ENCODE results near the gene P3H1.

P3H1 gene

DNA sequence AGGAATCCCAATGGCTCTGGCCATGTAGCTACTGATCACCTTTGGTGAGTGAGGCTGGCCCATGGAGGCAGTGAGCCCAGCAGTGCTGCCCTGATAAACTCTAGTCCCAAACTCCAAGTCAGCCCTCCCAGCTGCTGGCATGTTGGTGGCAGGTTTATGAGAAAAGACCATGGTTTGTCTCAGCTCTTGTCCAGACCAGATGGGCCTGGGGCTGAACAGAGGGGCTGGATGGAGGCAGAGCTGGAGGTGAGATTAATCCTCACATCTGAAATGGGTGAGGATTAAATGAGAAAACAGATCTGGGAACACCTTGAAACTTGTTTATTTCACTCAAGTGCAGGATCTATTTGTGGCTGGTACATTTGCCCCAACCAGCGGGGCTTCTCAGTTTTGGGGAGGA is 21.2 kb upstream of the P3H1 start:
- no peak overlapping the region for H3K4me3 ChIP-seq (ENCODE audit: low read depth, low read length)
- H3K9ac ChIP-seq (ENCODE audit: low read length), result no peak overlapping the region
- no peaks in the 10 kb centered on the region for H3K27me3 ChIP-seq (ENCODE audit: control insufficient read depth, insufficient read depth, low read length)
- H3K4me1 ChIP-seq (ENCODE audit: control insufficient read depth, insufficient read depth, low read length), result no peaks in the 10 kb centered on the region
- no peaks in the 10 kb centered on the region for H3K9me3 ChIP-seq (ENCODE audit: control insufficient read depth, insufficient read depth, low read depth, low read length)
- H3K27ac ChIP-seq (ENCODE audit: low read depth, low read length), result no peak overlapping the region
- H3K36me3 ChIP-seq (ENCODE audit: control insufficient read depth, insufficient read depth, low read length), result peaks cover 5% of the 10 kb centered on the region

DNA sequence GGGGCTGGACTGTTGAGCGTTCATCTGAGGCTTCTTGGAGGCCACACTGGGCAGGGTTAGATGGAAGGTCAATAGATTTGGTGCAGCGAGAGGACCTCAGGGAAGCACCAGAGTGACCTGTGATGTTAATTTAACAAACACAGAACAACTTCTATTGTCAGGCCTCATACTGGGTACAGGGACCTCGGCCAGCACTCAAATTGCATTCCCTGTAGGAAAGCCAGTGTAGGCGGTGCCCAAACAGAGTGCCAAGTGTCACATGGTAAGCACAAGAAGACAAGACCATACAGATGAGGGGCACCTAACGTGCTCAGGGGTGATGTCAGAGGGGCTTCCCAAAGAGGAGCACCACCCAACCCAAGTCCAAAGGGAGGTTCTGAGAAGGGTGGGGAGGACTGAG is 19.3 kb upstream of the P3H1 start:
- H3K4me3 ChIP-seq (ENCODE audit: low read depth, low read length), result no peak overlapping the region
- peaks cover 19% of the 10 kb centered on the region for H3K36me3 ChIP-seq (ENCODE audit: control insufficient read depth, insufficient read depth, low read length)
- H3K27ac ChIP-seq (ENCODE audit: low read depth, low read length), result no peak overlapping the region
- H3K9me3 ChIP-seq (ENCODE audit: control insufficient read depth, insufficient read depth, low read depth, low read length), result no peaks in the 10 kb centered on the region
- H3K27me3 ChIP-seq (ENCODE audit: control insufficient read depth, insufficient read depth, low read length), result no peaks in the 10 kb centered on the region
- no peaks in the 10 kb centered on the region for H3K4me1 ChIP-seq (ENCODE audit: control insufficient read depth, insufficient read depth, low read length)
- no peak overlapping the region for H3K9ac ChIP-seq (ENCODE audit: low read length)

DNA sequence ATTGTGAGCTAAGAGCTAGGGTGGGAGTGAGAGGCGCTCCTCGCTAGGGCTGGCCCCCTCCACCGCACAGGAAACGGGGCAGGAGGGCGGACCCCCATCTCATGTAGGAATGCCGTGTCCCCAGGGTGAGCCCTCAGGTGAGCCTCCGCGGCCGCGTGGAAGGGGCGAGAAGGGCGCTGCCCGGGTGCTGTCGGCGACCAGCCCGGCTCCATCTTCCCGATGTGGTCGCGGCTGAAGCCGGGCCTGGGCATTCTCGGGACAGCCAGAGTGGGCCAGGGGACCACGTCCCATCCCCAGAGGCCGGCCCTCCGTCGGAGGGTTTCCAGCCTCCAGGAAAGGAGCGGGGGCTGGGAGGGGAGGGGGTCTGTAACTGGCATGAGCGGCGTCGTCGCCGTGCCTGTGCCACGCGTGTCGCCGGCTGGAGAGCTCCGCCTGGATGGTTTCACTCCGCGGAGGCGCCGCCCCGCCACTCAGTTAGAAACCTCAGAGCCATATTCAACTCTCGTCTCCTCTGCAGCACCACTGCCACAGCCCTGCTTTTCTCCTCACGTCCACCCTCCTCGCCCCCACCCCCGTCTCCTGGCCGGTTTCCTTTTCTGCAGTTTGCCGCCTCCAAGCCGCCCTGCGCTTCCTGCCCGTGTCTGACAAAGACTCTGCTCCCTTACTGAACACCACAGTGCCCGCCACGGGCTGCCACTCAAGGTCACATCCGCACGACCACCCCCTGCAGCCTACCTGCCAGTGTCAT is 18.3 kb upstream of the P3H1 start, which contains the start of gene TMEM269:
TMEM269 (plus strand) TSS at position 46 of the 748 bp plus-strand sequence. CDS start 4,903 bp downstream, outside the sequence.
- no peak within 1 kb of the TSS for H3K9ac ChIP-seq (ENCODE audit: low read length)
- H3K27me3 ChIP-seq (ENCODE audit: control insufficient read depth, insufficient read depth, low read length), result no peaks in the 10 kb centered on the region
- peaks cover 29% of the 10 kb centered on the region for H3K36me3 ChIP-seq (ENCODE audit: control insufficient read depth, insufficient read depth, low read length)
- H3K4me3 ChIP-seq (ENCODE audit: low read depth, low read length), result no peak within 1 kb of the TSS
- H3K9me3 ChIP-seq (ENCODE audit: control insufficient read depth, insufficient read depth, low read depth, low read length), result no peaks in the 10 kb centered on the region
- H3K27ac ChIP-seq (ENCODE audit: low read depth, low read length), result no peak within 1 kb of the TSS
- no peaks in the 10 kb centered on the region for H3K4me1 ChIP-seq (ENCODE audit: control insufficient read depth, insufficient read depth, low read length)

DNA sequence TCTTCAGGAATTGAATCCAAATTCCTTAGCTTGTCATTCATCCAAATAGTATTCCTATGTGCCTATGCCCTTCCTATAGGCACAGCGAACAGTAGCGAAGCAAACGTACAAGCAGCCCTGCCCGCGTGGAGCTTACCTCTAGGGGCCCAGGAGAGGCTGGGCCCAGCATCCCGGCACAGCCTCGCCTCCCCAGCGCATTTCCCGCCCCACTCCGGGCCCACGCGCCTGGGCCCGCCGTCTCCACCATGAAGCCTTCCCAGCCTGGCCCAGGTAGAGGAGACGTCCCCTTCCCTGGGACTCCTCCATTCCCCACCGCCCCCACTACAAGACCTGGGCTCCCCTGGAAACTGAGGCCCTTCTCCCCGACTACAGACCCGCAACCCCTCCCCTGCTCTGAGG is 17.7 kb upstream of the P3H1 start:
- Histone ChIP-seq H3K27ac (ENCODE audit: low read depth, low read length) (no peak overlapping the region), H3K4me1 (ENCODE audit: control insufficient read depth, insufficient read depth, low read length) (no peaks in the 10 kb centered on the region), H3K36me3 (ENCODE audit: control insufficient read depth, insufficient read depth, low read length) (peaks cover 34% of the 10 kb centered on the region), H3K9ac (ENCODE audit: low read length) (no peak overlapping the region), H3K27me3 (ENCODE audit: control insufficient read depth, insufficient read depth, low read length) (no peaks in the 10 kb centered on the region), H3K4me3 (ENCODE audit: low read depth, low read length) (no peak overlapping the region), H3K9me3 (ENCODE audit: control insufficient read depth, insufficient read depth, low read depth, low read length) (no peaks in the 10 kb centered on the region)

DNA sequence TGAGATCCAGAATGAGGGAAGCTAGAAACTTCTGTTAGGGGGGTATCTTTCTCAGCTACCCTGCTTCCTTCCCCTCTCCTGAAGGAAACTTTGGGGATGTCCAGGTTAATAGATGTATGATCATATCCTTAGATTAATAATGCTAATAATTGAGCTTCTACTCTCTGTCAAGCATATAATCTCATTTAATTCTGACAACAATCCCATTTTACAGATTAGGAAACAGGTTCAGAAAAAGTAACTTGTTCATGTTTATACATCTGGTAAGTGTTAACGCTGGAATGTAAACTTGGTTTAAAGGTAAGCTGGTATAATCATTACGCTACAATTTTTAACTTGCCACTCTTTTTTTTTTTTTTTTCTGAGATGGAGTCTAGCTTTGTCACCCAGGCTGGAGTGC is 16.3 kb upstream of the P3H1 start:
- Histone ChIP-seq H3K4me3 (ENCODE audit: low read depth, low read length) (no peak overlapping the region), H3K27ac (ENCODE audit: low read depth, low read length) (no peak overlapping the region), H3K36me3 (ENCODE audit: control insufficient read depth, insufficient read depth, low read length) (peaks cover 47% of the 10 kb centered on the region), H3K4me1 (ENCODE audit: control insufficient read depth, insufficient read depth, low read length) (no peaks in the 10 kb centered on the region), H3K9me3 (ENCODE audit: control insufficient read depth, insufficient read depth, low read depth, low read length) (no peaks in the 10 kb centered on the region), H3K27me3 (ENCODE audit: control insufficient read depth, insufficient read depth, low read length) (no peaks in the 10 kb centered on the region), H3K9ac (ENCODE audit: low read length) (no peak overlapping the region)

DNA sequence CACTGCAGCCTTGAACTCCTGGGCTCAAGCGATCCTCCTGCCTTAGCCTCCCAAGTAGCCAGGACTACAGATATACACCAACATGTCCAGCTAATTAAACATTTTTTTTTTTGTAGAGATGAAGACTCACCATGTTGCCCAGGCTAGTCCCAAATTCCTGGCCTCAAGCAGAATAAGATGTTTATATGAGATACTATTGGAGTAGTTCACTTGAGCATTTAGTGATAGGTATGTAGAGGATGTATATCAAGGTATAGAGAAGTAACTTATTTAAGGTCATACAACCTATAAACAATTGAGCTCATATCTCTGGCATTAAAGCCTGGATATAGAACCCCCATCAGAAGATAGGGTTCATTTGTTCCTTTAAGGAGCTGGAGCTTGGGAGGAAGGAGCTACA is 13.3 kb upstream of the P3H1 start:
- H3K4me1 ChIP-seq (ENCODE audit: control insufficient read depth, insufficient read depth, low read length), result no peaks in the 10 kb centered on the region
- no peak overlapping the region for H3K9ac ChIP-seq (ENCODE audit: low read length)
- no peak overlapping the region for H3K4me3 ChIP-seq (ENCODE audit: low read depth, low read length)
- H3K27ac ChIP-seq (ENCODE audit: low read depth, low read length), result no peak overlapping the region
- no peaks in the 10 kb centered on the region for H3K9me3 ChIP-seq (ENCODE audit: control insufficient read depth, insufficient read depth, low read depth, low read length)
- peaks cover 72% of the 10 kb centered on the region for H3K36me3 ChIP-seq (ENCODE audit: control insufficient read depth, insufficient read depth, low read length)
- no peaks in the 10 kb centered on the region for H3K27me3 ChIP-seq (ENCODE audit: control insufficient read depth, insufficient read depth, low read length)

DNA sequence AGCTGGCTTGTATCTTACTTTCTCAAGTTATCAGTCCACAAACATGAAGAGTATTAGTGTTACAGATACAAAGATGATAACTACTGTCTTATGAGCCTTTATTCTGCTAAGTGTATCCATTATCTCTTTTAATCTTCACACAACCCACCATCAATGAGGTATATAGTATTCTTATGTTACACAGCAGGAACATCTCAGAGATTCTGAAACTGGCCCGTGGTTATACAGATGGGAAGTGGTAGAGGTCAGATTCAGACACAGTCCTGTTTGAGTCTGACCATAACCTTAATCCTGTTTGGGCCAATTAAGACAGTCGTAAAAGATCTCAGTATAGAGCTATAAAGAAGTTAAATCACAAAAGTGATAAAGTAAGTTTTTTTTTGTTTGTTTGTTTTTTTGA is 12.9 kb upstream of the P3H1 start:
- peaks cover 77% of the 10 kb centered on the region for H3K36me3 ChIP-seq (ENCODE audit: control insufficient read depth, insufficient read depth, low read length)
- no peaks in the 10 kb centered on the region for H3K4me1 ChIP-seq (ENCODE audit: control insufficient read depth, insufficient read depth, low read length)
- H3K27me3 ChIP-seq (ENCODE audit: control insufficient read depth, insufficient read depth, low read length), result no peaks in the 10 kb centered on the region
- no peak overlapping the region for H3K4me3 ChIP-seq (ENCODE audit: low read depth, low read length)
- H3K9me3 ChIP-seq (ENCODE audit: control insufficient read depth, insufficient read depth, low read depth, low read length), result no peaks in the 10 kb centered on the region
- H3K9ac ChIP-seq (ENCODE audit: low read length), result no peak overlapping the region
- H3K27ac ChIP-seq (ENCODE audit: low read depth, low read length), result no peak overlapping the region

DNA sequence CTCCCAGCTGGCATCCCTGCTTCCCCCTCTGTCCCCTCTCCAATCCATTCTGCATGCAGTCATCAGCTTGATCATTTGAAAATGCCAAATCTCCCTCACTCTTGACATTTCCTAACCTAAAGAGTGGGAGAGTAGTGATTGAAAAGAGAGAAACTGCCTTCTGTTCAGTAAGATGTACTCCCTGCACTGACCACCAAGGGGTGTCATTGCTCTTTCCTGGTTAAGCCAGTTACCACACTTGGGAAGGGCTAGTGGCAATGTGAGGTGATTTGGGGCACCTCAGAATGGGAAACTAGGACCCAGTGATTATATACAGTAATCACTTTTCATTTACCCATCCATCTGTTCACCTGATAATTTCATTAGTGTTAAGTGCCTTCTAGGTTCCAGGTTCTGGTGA is 11.0 kb upstream of the P3H1 start:
- Histone ChIP-seq H3K27ac (ENCODE audit: low read depth, low read length) (no peak overlapping the region), H3K9ac (ENCODE audit: low read length) (no peak overlapping the region), H3K36me3 (ENCODE audit: control insufficient read depth, insufficient read depth, low read length) (peaks cover 83% of the 10 kb centered on the region), H3K9me3 (ENCODE audit: control insufficient read depth, insufficient read depth, low read depth, low read length) (no peaks in the 10 kb centered on the region), H3K27me3 (ENCODE audit: control insufficient read depth, insufficient read depth, low read length) (no peaks in the 10 kb centered on the region), H3K4me1 (ENCODE audit: control insufficient read depth, insufficient read depth, low read length) (no peaks in the 10 kb centered on the region), H3K4me3 (ENCODE audit: low read depth, low read length) (no peak overlapping the region)

DNA sequence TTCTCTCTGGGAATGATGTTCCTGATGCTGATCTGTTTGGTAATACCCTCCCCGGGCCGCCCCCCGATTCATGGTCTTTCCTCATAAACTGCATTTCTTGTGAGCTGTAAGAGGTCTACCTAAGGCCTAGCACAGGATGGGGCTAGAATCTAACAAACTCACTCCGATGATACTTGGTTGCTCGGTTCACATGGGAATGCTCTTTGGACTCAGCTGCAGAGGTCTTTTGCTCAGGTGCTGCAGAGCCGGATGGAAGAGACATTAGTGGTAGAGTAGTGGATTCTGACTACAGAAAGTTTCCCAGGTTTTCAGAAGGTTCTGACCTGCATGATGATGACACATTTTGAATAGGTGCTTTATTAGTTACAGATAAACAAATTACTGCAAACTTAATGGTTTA is 9.7 kb upstream of the P3H1 start:
- H3K27ac ChIP-seq (ENCODE audit: low read depth, low read length), result no peak overlapping the region
- H3K4me3 ChIP-seq (ENCODE audit: low read depth, low read length), result no peak overlapping the region
- no peaks in the 10 kb centered on the region for H3K27me3 ChIP-seq (ENCODE audit: control insufficient read depth, insufficient read depth, low read length)
- H3K36me3 ChIP-seq (ENCODE audit: control insufficient read depth, insufficient read depth, low read length), result peaks cover 76% of the 10 kb centered on the region
- H3K9me3 ChIP-seq (ENCODE audit: control insufficient read depth, insufficient read depth, low read depth, low read length), result no peaks in the 10 kb centered on the region
- H3K4me1 ChIP-seq (ENCODE audit: control insufficient read depth, insufficient read depth, low read length), result no peaks in the 10 kb centered on the region
- no peak overlapping the region for H3K9ac ChIP-seq (ENCODE audit: low read length)

DNA sequence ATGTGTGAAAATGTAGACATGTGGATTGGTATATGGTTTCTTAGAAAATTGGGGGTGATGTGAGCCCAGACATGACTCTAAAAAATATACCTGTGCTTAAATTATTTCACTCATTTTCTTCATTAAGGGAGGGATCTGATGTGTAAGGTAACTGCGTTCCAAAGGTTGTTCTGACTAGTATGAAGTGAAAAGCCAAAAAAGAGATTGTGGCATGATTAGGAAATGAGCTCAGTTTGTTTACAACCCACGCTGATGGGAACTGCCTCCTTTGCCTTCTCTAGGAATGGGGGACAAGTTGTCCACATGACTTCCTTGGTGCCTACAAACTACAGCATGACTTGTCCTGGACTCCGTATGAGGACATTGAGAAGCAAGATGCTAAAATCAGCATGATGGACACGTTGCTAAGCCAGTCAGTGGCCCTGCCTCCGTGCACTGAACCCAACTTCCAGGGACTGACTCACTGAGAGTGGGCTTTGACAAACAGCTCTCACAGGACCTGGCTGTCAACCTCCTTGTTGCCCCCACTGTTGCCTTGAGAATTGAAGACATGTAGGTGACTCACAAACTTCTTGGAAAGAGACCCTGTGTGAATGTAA is 8.2 kb upstream of the P3H1 start:
- H3K27me3 ChIP-seq (ENCODE audit: control insufficient read depth, insufficient read depth, low read length), result no peaks in the 10 kb centered on the region
- peaks cover 65% of the 10 kb centered on the region for H3K36me3 ChIP-seq (ENCODE audit: control insufficient read depth, insufficient read depth, low read length)
- H3K4me3 ChIP-seq (ENCODE audit: low read depth, low read length), result no peak overlapping the region
- no peaks in the 10 kb centered on the region for H3K9me3 ChIP-seq (ENCODE audit: control insufficient read depth, insufficient read depth, low read depth, low read length)
- H3K27ac ChIP-seq (ENCODE audit: low read depth, low read length), result no peak overlapping the region
- no peaks in the 10 kb centered on the region for H3K4me1 ChIP-seq (ENCODE audit: control insufficient read depth, insufficient read depth, low read length)
- no peak overlapping the region for H3K9ac ChIP-seq (ENCODE audit: low read length)

DNA sequence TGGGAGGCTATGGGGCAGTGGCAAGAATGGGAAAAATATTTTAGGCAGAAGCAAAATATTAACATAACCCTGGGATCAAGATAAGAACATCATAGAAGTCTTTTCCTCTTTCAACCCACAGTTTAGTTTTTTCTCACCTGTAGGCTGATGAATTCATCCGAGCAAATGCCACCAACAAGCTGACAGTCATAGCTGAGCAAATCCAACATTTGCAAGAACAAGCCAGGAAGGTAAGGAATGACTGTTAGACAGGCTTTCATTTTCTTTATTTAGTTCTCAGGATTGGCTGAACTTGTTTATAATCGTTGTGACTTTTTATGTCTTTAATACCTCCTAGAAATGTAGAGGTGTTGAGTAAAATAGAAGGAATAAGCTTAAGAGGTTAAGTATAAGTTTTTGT is 6.6 kb upstream of the P3H1 start:
- Histone ChIP-seq H3K9ac (ENCODE audit: low read length) (no peak overlapping the region), H3K4me1 (ENCODE audit: control insufficient read depth, insufficient read depth, low read length) (no peaks in the 10 kb centered on the region), H3K27ac (ENCODE audit: low read depth, low read length) (no peak overlapping the region), H3K27me3 (ENCODE audit: control insufficient read depth, insufficient read depth, low read length) (no peaks in the 10 kb centered on the region), H3K9me3 (ENCODE audit: control insufficient read depth, insufficient read depth, low read depth, low read length) (no peaks in the 10 kb centered on the region), H3K36me3 (ENCODE audit: control insufficient read depth, insufficient read depth, low read length) (peaks cover 51% of the 10 kb centered on the region), H3K4me3 (ENCODE audit: low read depth, low read length) (no peak overlapping the region)

Data from HUES6 (cell line).